ENCODE results near the gene EFNB2. TPM values are rescaled to one million over a fixed set of nuclear protein-coding genes. Genes with fewer than 3 reads are reported as not detected.

Gene EFNB2
- total RNA-seq, 2 experiments from 2014 or later: 0.11 to 0.20 TPM

DNA sequence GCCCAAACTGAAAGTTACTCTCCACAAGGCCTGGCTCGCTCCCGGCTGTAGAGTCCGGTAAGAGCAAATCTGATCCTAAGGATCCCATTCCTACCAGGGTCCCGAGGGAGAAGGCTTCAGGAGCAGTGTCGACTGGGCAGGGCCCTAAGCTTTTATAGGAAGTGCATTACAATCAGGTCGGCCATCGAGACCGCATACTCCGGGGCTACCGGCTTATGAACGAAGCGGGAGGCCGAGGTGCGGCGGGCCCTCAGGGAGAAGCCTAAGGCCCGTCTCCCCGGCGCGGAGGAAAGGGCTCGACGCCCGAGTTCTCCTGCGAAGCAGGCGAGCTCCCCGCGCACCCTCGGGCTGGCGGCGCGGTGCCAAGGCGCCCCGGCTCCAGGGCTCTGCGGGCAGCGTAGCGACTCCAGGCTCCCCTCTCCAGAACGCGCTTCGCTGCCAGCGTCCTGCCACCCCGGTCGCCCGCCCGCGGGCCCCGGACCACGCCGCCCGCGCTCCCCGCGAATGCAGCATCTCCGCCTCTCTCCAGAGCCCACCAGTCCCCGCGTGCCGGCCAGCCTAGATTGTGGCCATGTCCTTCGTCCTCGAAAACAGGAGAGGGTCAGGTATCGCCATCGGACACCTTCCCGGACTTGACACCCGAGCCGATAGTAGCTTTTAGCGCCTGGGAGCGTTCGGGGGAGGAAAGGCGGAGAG is 1.4 kb downstream of the EFNB2 start:
- H3K27ac Mint-ChIP-seq: no peak overlapping the region
- ATAC-seq (no peak), DNase-seq (peak; percentile 24)
- H3K9me3 Mint-ChIP-seq: no peaks in the 10 kb centered on the region
- ChIA-PET CTCF (interaction anchor here (1.0 to 3.0 kb wide), 4 partner anchors 21 to 86 kb away, joined by 3 to 28 read pairs (median 10); no protein-coding TSS in a partner anchor), POLR2A (interaction anchor here (1.4 kb wide), 1 partner anchor 12 kb away, joined by 3 read pairs; no protein-coding TSS in a partner anchor)
- intact Hi-C loops (cut with micrococcal nuclease): loop anchor here (5.0 kb wide), 1 partner anchor 452 kb away; no protein-coding TSS in a partner anchor
- peaks cover 15% of the 10 kb centered on the region for H3K4me1 Mint-ChIP-seq (ENCODE audit: low read depth)
- peak overlapping the region; percentile 49 for H3K4me3 Mint-ChIP-seq
- no peaks in the 10 kb centered on the region for H3K36me3 Mint-ChIP-seq (ENCODE audit: low read depth)
- peaks cover 43% of the 10 kb centered on the region for H3K27me3 Mint-ChIP-seq
- TF ChIP-seq, protein P1, sequence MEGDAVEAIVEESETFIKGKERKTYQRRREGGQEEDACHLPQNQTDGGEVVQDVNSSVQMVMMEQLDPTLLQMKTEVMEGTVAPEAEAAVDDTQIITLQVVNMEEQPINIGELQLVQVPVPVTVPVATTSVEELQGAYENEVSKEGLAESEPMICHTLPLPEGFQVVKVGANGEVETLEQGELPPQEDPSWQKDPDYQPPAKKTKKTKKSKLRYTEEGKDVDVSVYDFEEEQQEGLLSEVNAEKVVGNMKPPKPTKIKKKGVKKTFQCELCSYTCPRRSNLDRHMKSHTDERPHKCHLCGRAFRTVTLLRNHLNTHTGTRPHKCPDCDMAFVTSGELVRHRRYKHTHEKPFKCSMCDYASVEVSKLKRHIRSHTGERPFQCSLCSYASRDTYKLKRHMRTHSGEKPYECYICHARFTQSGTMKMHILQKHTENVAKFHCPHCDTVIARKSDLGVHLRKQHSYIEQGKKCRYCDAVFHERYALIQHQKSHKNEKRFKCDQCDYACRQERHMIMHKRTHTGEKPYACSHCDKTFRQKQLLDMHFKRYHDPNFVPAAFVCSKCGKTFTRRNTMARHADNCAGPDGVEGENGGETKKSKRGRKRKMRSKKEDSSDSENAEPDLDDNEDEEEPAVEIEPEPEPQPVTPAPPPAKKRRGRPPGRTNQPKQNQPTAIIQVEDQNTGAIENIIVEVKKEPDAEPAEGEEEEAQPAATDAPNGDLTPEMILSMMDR (IDR thresholded peaks at IDR 0.05): no peak

DNA sequence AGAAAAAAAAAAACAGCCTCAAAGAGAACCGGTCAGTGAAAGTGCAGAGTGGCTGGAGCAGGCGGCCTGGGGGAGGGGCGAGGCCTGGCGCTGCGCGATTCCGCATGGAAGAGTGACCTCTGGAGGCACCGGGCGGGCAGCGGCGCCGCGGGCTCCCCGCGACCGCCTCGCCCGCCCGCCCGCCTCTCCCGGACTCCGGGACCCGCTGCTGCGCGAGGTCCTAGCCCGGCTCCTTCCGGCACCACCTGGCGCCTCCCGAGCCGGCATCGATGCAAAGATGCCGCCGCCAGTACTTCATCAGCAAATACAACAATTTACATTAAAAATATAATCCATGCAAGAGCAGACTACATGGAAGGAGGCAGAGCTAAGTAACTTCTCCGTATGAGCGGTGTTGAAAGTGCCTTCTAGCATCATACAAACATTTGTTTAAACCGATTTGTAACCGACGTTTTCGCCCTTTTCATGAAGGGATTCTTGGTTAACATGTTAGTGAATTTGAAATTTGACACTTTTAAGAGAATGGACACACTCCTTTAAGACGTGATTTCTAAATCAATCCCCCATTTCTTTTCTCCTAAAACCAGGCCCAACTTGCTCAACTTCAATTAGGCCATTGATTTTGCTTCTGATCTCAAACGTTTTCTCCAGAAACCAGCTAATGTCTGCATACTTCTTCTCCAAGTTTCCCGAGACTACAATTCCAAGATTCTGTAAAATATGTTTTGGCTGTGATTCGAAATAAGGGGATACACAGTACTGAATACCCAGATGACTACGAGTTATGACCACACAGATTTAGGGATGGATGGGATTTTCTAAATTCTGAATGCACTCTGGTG is 2.1 kb downstream of the EFNB2 start:
- intact Hi-C loops (cut with micrococcal nuclease): loop anchor here (5.0 kb wide), 1 partner anchor 451 kb away; no protein-coding TSS in a partner anchor
- CTCF ChIA-PET: interaction anchor here (0.5 to 1.0 kb wide), 3 partner anchors 21 to 186 kb away, joined by 3 read pairs; no protein-coding TSS in a partner anchor
- Mint-ChIP-seq H3K27ac (no peak overlapping the region), H3K4me1 (ENCODE audit: low read depth) (peaks cover 15% of the 10 kb centered on the region), H3K27me3 (peaks cover 46% of the 10 kb centered on the region), H3K4me3 (peak overlapping the region; percentile 51), H3K36me3 (ENCODE audit: low read depth) (no peaks in the 10 kb centered on the region), H3K9me3 (no peaks in the 10 kb centered on the region)
- ATAC-seq (no peak), DNase-seq (peak; percentile 21)
- TF ChIP-seq, protein P1 (IDR thresholded peaks at IDR 0.05): no peak
- POLR2A ChIA-PET: no interaction called here

DNA sequence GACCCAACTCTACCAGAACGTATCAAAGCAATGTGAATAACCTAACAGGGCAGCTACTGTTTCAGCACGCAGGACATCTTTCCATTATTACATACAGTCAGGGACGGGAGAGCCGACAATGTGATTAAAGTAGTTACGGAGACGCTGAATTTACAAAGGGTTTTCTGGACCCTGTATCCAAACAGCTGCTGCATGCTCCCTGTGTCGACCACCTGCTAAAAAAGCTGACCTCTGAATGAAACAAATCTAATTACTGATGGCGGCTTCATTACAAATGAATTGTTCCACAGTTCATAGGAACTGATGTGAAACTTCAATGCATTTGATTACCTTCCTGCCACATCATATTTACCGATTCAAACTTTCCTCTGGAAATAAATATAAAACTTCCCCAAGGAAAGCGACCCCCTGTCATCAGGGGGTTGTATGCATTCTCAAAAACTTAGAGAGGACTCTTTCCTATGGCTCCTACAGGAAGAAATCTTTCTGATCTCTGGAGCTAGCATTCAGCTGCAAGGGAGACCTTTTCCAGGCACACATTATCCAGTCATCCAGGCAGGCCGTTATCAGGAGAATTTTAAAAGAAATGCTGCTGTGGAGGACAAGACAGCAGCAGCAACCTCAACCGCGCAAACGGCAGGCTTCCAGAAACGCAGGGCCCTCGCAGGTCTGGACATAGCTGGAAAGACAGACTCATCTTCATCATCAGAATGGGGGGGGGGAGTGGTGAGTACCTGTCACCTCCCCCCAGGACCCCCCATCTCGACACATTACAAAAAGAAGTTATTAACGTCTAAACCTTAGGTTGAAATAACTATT is 3.1 kb downstream of the EFNB2 start:
- no peaks in the 10 kb centered on the region for H3K9me3 Mint-ChIP-seq
- ChIA-PET POLR2A (no interaction called here), CTCF (no interaction called here)
- no peaks in the 10 kb centered on the region for H3K36me3 Mint-ChIP-seq (ENCODE audit: low read depth)
- TF ChIP-seq, protein P1 (IDR thresholded peaks at IDR 0.05): no peak
- DNase-seq (no peak), ATAC-seq (no peak)
- peaks cover 15% of the 10 kb centered on the region for H3K4me1 Mint-ChIP-seq (ENCODE audit: low read depth)
- no peak overlapping the region for H3K4me3 Mint-ChIP-seq
- peaks cover 51% of the 10 kb centered on the region for H3K27me3 Mint-ChIP-seq
- intact Hi-C loops (cut with micrococcal nuclease): loop anchor here (5.0 kb wide), 1 partner anchor 450 kb away; no protein-coding TSS in a partner anchor
- no peak overlapping the region for H3K27ac Mint-ChIP-seq

DNA sequence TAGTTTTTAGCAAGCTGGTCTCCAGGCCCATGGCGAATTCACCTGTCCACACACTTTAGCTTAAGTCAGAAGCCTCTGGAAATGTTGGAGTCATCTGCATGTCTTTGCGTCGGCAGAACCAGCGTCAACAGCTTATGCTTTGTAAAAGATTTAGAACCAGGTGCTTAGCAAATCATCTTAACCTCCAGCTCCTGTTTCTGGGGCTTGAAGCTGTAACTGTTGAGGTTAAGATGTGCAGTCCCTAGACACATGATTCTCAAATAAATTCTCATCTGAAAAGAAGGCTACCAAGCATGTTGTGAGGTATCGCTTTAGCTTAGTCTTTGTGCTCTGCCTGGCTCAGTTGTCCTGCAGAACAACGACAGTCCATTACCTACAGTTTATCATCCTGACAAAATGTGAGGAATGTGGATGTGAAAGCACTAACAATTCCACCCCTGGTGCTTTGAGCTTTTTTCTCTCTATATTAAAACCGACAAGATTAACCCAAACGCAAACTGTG is 4.4 kb downstream of the EFNB2 start:
- no peak for DNase-seq
- peaks cover 10% of the 10 kb centered on the region for H3K4me1 Mint-ChIP-seq (ENCODE audit: low read depth)
- no peaks in the 10 kb centered on the region for H3K36me3 Mint-ChIP-seq (ENCODE audit: low read depth)
- H3K9me3 Mint-ChIP-seq: no peaks in the 10 kb centered on the region
- ChIA-PET CTCF (interaction anchor here (0.7 to 0.9 kb wide), 2 partner anchors 20 to 89 kb away, joined by 3 read pairs; no protein-coding TSS in a partner anchor), POLR2A (no interaction called here)
- TF ChIP-seq, protein P1 (IDR thresholded peaks at IDR 0.05): no peak
- no peak overlapping the region for H3K4me3 Mint-ChIP-seq
- ATAC-seq: no peak
- no peak overlapping the region for H3K27ac Mint-ChIP-seq
- intact Hi-C loops (cut with micrococcal nuclease): loop anchor here (5.0 kb wide), 1 partner anchor 449 kb away; no protein-coding TSS in a partner anchor
- peaks cover 52% of the 10 kb centered on the region for H3K27me3 Mint-ChIP-seq

All from activated CD8-positive, alpha-beta T cell treated with anti-CD3 and anti-CD28 coated beads for 36 hours (primary cell).